GM18520 (cell line): ENCODE results near the gene TMEM218.

Experiments
- ATAC-seq: cut with Tn5 transposase; IDR thresholded peaks from one replicate; pipeline ENCODE4 v1.9.1; 2021; ENCODE audit not compliant: unreplicated experiment

The TMEM218 gene

GRCh38 chr11:125078516-125079140 lies 32.8 kb downstream of the TMEM218 start:
- ATAC-seq: no peak

GRCh38 chr11:125078016-125078415 lies 33.4 kb downstream of the TMEM218 start:
- ATAC-seq: no peak

- no peak for ATAC-seq
Measured at GRCh38 chr11:125076378-125076945, 35.0 kb downstream of the TMEM218 start.

- ATAC-seq: no peak
Measured at GRCh38 chr11:125075900-125076317, 35.5 kb downstream of the TMEM218 start.

- no peak for ATAC-seq
Measured at GRCh38 chr11:125075242-125075625, 36.2 kb downstream of the TMEM218 start.

GRCh38 chr11:125074511-125075241 lies 36.8 kb downstream of the TMEM218 start:
- no peak for ATAC-seq

- no peak for ATAC-seq
Measured at GRCh38 chr11:125073616-125074483, 37.6 kb downstream of the TMEM218 start.

- ATAC-seq: no peak
Measured at GRCh38 chr11:125072961-125073590, 38.4 kb downstream of the TMEM218 start.

GRCh38 chr11:125072218-125072960 lies 39.0 kb downstream of the TMEM218 start:
- ATAC-seq: peak; percentile 68

- ATAC-seq: no peak
Measured at GRCh38 chr11:125071846-125072217, 39.6 kb downstream of the TMEM218 start.

GRCh38 chr11:125071435-125071834 lies 40.0 kb downstream of the TMEM218 start:
- ATAC-seq: no peak

GRCh38 chr11:125070699-125071254 lies 40.6 kb downstream of the TMEM218 start:
- peak; percentile 49 for ATAC-seq

- ATAC-seq: no peak
Measured at GRCh38 chr11:125069796-125070195, 41.6 kb downstream of the TMEM218 start.

GRCh38 chr11:125069008-125069407 lies 42.4 kb downstream of the TMEM218 start:
- no peak for ATAC-seq

GRCh38 chr11:125068368-125068767 lies 43.1 kb downstream of the TMEM218 start:
- ATAC-seq: no peak

GRCh38 chr11:125064070-125064469 lies 47.4 kb downstream of the TMEM218 start:
- ATAC-seq: no peak

- no peak for ATAC-seq
Measured at GRCh38 chr11:125063429-125064043, 47.9 kb downstream of the TMEM218 start.

GRCh38 chr11:125062931-125063428 lies 48.4 kb downstream of the TMEM218 start, which contains the start of gene SLC37A2:
Gene SLC37A2, plus strand, starts transcription at chr11:125063305. Its CDS starts 63 bp downstream, at chr11:125063368.
- peak; percentile 70 for ATAC-seq
